GM19452 (cell line): ENCODE measurements around the gene INVS.
"Not testable (repeated sequence)": the region's sequence is repeated elsewhere in the genome, so short reads cannot be mapped to it uniquely, and the experiment has no call there.

Experiments used
- ATAC-seq: cut with Tn5 transposase; IDR thresholded peaks from one replicate; pipeline ENCODE4 v1.9.1; 2021; ENCODE audit not compliant: unreplicated experiment

INVS gene

DNA sequence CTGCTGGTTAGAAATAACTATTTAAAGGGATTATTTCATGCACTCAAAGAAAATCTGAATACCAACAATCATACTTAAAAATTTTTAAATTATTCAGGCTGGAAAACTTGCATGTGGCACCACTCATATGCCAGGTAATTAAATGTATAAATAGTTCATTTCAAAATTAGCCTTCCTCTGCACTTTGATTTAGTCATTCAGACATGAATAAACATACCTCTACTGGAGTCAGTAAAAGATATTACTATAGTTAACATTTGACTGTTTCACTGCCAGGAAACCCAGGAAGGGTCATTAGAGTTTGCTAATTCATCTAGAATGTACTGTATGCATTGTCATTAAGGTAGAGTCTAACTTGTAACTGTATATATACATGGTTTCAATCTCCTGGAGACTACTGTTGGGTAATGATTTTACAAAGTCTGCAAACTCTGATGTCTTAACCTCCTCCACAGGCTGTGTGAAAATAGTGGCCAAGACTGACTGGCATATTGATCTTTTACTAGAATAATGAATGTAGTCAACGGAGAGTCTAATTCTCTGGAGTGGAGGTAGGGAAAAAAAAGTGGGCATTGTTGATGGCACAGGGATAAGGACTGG, 210.0 kb downstream of the INVS start:
- no peak for ATAC-seq

GRCh38 chr9:100309992-100310391, 210.9 kb downstream of the INVS start:
- ATAC-seq, result no peak

DNA sequence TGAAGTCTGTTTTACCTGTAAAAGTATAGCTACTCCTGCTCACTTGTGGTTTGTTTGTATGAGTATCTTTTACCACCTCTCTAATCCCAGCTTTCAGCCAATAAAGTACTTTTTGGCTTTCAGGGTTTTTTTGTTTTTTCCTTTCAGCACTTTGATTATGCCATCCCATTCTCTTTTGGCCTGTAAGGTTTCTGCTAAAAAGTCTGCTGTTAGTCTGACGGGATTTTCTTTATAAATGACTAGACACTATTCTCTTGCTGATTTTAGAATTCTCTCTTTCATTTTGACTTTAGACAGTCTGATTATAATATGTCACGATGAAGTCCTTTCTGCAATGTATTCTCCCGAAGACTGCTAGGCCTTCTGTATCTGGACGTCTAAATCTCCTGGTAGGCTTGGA, 216.5 kb downstream of the INVS start:
- no peak for ATAC-seq

DNA sequence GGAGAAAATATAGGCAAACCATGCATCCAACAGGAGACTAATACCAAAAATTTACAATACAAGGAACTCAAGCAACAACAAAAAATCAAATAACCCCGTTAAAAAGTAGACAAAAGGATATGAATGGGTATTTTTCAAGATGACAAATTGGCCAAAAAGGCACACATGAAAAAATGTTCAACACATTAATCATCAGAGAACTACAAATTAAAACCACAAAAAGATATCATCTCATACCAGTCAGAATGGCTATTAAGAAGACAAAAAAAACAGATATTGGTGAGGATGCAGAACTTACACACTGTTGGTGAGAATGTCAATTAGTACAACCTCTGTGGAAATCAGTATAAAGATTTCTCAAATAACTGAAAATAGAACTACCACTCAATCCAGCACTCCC, 218.7 kb downstream of the INVS start:
- ATAC-seq, result no peak

GRCh38 chr9:100322954-100323536, 224.0 kb downstream of the INVS start:
- no peak for ATAC-seq

DNA sequence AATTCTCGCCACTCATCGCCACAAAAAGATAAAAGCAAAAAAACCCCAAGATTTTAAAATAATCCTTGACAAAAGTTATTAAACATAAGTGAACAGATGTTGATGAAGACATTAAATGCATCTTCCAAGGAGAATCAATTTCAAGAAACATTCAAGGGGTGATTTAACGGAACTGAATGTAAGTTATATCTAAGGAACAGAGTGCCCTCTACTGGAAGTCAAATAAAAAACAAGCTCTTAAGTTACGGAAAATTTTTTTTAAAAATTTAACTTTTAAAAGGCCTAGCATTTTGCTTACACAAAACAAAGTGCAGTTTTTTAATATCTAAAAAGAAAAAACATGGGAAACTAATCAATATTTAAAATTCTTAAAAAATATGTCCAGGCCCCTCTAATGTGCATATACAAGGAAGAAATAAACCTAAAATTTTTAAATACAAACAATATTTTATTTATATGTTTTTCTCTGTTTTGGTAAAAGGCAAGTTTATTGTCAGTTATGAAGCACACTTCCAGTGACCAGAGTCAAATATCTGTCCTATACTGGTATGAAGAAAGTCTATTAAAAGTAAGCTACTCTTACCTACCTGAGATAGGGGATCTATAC, 225.7 kb downstream of the INVS start:
- ATAC-seq, result no peak

DNA sequence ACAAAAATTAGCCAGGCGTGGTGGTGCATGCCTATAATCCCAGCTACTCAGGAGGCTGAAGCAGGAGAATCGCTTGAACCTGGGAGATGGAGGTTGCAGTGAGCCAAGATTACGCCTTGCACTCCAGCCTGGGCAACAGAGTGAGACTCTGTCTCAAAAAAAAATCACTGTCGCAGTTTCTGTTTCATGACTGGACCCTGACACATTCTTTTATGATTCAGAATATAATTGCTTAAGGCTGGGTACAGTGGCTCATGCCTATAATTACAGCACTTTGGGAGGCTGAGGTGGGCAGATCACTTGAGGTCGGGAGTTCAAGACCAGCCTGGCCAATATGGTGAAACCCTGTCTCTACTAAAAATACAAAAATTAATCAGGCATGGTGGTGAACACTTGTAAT, 239.7 kb downstream of the INVS start:
- not testable (repeated sequence) for ATAC-seq

DNA sequence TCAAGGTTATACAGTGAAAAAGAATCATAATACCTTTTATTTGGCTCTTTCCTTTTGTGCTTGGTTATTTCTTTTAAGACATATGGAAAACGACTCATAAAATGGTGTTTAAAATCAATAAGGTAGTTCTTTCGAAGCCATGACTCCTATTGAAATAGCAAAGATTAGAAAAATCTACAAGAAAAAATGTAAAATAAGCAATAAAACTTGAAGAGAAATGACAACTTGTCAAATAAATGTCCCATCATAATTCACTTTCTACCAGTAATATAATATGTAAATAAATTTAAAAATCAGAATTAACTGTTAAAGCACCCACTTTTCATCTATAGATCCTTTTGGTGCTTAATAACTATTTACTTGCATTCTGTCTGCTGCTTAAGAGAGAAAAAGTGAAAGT, 241.2 kb downstream of the INVS start:
- ATAC-seq, result no peak

DNA sequence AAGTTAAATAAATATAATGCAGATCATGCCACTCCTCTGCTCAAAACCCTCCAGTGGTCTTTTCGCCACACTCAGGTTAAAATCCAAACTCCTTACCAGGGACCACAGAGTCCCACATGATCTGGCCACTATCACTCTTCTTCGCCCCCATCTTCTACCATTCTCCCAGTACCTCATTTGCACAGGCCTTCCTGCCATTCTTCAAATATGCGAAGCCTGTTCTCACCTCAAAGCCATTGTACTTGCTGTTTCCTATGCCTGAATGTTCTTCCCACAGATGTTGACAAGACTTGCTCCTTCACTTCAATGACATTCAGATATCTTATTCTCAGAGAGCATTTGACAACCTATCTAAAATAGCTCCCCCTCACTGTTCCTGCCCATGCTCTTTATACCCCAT, 242.8 kb downstream of the INVS start:
- ATAC-seq, result no peak

GRCh38 chr9:100346836-100347235, 247.8 kb downstream of the INVS start:
- no peak for ATAC-seq

- no peak for ATAC-seq
Measured at GRCh38 chr9:100350188-100350587, 251.1 kb downstream of the INVS start.
